ENCODE results near the gene ZBTB5.
"Not testable (repeated sequence)": the region's sequence is repeated elsewhere in the genome, so short reads cannot be mapped to it uniquely, and the experiment has no call there.

ZBTB5 gene

DNA sequence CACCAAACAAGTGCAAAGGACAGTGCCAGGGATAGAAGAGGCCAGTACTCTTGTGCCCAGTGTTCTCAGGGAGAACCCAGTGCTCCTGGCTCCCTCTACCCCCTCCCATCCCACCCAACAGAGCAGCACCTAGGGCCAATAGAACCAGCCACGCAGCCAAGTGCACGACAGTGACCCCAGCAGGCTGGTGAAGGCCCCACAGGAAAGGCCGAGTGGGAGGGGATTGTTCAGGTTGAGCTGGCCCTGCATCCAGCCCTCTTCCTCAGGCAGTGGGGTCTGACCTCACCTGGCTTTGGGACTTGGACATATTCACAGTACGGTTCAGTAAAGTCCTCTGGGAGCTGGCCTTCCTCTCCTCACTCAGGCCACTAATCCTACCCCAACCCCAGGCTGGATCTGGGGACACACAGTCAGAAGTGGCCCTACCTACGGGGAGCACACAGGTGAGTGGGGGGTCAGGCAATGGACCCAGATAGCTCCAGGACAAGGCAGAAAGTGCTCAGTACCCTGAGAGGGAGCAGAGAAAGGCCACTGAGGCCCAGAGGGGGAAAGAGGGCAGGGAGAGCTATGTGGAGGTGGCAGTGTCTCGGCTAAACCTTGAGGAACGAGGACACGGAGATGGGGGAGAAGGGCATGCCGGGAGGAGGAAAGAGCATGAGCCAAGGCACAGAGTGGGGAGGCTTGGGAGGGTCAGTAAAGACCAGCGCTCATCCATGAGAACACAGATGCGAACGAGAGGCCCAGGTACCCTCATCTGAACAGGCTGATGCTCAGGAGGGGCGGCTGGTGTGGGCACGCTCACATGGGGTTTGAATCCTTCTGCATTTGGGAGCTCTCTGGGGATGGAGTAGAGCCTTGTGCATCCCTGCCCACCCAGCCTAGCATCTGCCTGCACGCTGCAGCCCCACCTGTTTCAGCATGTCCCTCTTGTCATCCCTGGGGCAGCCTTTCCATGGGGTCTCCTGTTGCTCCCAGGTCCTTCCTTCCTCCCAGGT lies 46.1 kb upstream of the ZBTB5 start:
- H3K79me2 ChIP-seq (ENCODE audit: insufficient read depth, low read length): no peaks in the 10 kb centered on the region
- no peaks in the 10 kb centered on the region for H3K27me3 ChIP-seq (ENCODE audit: insufficient read depth, low read length, poor library complexity)
- no peak overlapping the region for H3K4me2 ChIP-seq (ENCODE audit: insufficient read depth, low read length)
- no peaks in the 10 kb centered on the region for H4K20me1 ChIP-seq (ENCODE audit: insufficient read depth, low read length)
- H3K27ac ChIP-seq (ENCODE audit: low read length): no peak overlapping the region
- peak; percentile 16; the same call in 1 of the 3 replicates for ATAC-seq (ENCODE audit: insufficient read depth, low read depth)
- TF ChIP-seq, protein P1, sequence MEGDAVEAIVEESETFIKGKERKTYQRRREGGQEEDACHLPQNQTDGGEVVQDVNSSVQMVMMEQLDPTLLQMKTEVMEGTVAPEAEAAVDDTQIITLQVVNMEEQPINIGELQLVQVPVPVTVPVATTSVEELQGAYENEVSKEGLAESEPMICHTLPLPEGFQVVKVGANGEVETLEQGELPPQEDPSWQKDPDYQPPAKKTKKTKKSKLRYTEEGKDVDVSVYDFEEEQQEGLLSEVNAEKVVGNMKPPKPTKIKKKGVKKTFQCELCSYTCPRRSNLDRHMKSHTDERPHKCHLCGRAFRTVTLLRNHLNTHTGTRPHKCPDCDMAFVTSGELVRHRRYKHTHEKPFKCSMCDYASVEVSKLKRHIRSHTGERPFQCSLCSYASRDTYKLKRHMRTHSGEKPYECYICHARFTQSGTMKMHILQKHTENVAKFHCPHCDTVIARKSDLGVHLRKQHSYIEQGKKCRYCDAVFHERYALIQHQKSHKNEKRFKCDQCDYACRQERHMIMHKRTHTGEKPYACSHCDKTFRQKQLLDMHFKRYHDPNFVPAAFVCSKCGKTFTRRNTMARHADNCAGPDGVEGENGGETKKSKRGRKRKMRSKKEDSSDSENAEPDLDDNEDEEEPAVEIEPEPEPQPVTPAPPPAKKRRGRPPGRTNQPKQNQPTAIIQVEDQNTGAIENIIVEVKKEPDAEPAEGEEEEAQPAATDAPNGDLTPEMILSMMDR (IDR thresholded peaks at IDR 0.05; ENCODE audit: borderline replicate concordance, extremely low read depth, low read length, poor library complexity, severe bottlenecking): peak; percentile 24
- no peak for TF ChIP-seq EZH2 (IDR thresholded peaks at IDR 0.05; ENCODE audit: borderline replicate concordance, low read depth, low read length, severe bottlenecking)
- no peak overlapping the region for H2AFZ ChIP-seq (ENCODE audit: low read depth, low read length)
- H3K9ac ChIP-seq (ENCODE audit: low read depth, low read length): no peak overlapping the region
- DNase-seq: no peak
- H3K36me3 ChIP-seq (ENCODE audit: insufficient read depth, low read length): peaks cover 28% of the 10 kb centered on the region
- H3K4me3 ChIP-seq (ENCODE audit: low read depth in 1 of 2, low read length in 2 of 2): no peak overlapping the region
- H3K9me3 ChIP-seq (ENCODE audit: insufficient read depth, low read length, severe bottlenecking): no peaks in the 10 kb centered on the region
- H3K4me1 ChIP-seq (ENCODE audit: insufficient read depth, low read length): no peaks in the 10 kb centered on the region

DNA sequence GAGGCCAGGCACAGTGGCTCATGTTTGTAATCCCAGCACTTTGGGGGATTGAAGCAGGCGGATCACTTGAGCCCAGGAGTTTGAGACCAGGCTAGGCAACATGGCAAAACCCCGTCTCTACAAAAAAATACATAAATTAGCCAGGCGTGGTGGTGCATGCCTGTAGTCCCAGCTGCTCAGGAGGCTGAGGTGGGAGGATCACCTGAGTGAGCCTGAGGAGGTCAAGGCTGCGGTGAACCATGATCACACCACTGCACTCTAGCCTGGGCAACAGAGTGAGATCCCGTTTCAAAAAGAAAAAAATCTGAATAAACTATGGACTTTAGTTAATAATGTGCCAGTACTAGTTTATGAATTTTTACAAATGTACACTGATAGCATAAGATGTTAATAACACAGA lies 44.8 kb upstream of the ZBTB5 start:
- H3K9me3 ChIP-seq (ENCODE audit: insufficient read depth, low read length, severe bottlenecking); H3K79me2 ChIP-seq (ENCODE audit: insufficient read depth, low read length); H3K27ac ChIP-seq (ENCODE audit: low read length); H3K4me2 ChIP-seq (ENCODE audit: insufficient read depth, low read length); ATAC-seq (ENCODE audit: insufficient read depth, low read depth); H3K9ac ChIP-seq (ENCODE audit: low read depth, low read length); H2AFZ ChIP-seq (ENCODE audit: low read depth, low read length); H3K4me3 ChIP-seq (ENCODE audit: low read depth in 1 of 2, low read length in 2 of 2); H3K27me3 ChIP-seq (ENCODE audit: insufficient read depth, low read length, poor library complexity); H4K20me1 ChIP-seq (ENCODE audit: insufficient read depth, low read length); DNase-seq; H3K4me1 ChIP-seq (ENCODE audit: insufficient read depth, low read length): not testable (repeated sequence)
- H3K36me3 ChIP-seq (ENCODE audit: insufficient read depth, low read length): peaks cover 30% of the 10 kb centered on the region

DNA sequence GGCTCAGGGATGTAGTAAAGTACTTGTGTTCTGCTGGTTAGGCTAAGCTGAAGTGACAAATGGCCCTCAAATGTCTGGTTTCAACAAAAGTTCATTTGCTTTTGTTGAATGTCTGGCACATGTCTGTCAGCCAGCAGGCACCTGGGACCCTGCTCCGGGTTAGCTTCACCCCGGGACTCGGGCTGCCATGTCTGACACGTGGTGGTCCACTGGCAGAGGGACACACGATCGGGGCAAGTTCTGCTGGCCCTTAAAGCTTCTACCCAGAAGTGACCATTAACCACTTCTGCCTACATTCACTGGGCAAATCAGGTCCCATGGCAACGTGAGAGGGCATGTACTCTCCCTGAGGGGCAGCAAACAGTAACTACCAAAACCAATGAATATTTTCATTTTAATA lies 44.3 kb upstream of the ZBTB5 start:
- H4K20me1 ChIP-seq (ENCODE audit: insufficient read depth, low read length): no peaks in the 10 kb centered on the region
- no peak for TF ChIP-seq EZH2 (IDR thresholded peaks at IDR 0.05; ENCODE audit: borderline replicate concordance, low read depth, low read length, severe bottlenecking)
- TF ChIP-seq, protein P1 (IDR thresholded peaks at IDR 0.05; ENCODE audit: borderline replicate concordance, extremely low read depth, low read length, poor library complexity, severe bottlenecking): no peak
- DNase-seq (no peak), ATAC-seq (ENCODE audit: insufficient read depth, low read depth) (no peak)
- H3K9me3 ChIP-seq (ENCODE audit: insufficient read depth, low read length, severe bottlenecking): no peaks in the 10 kb centered on the region
- H3K4me3 ChIP-seq (ENCODE audit: low read depth in 1 of 2, low read length in 2 of 2): no peak overlapping the region
- no peak overlapping the region for H3K27ac ChIP-seq (ENCODE audit: low read length)
- no peaks in the 10 kb centered on the region for H3K79me2 ChIP-seq (ENCODE audit: insufficient read depth, low read length)
- H2AFZ ChIP-seq (ENCODE audit: low read depth, low read length): no peak overlapping the region
- H3K9ac ChIP-seq (ENCODE audit: low read depth, low read length): no peak overlapping the region
- no peaks in the 10 kb centered on the region for H3K27me3 ChIP-seq (ENCODE audit: insufficient read depth, low read length, poor library complexity)
- peaks cover 34% of the 10 kb centered on the region for H3K36me3 ChIP-seq (ENCODE audit: insufficient read depth, low read length)
- no peaks in the 10 kb centered on the region for H3K4me1 ChIP-seq (ENCODE audit: insufficient read depth, low read length)
- no peak overlapping the region for H3K4me2 ChIP-seq (ENCODE audit: insufficient read depth, low read length)

DNA sequence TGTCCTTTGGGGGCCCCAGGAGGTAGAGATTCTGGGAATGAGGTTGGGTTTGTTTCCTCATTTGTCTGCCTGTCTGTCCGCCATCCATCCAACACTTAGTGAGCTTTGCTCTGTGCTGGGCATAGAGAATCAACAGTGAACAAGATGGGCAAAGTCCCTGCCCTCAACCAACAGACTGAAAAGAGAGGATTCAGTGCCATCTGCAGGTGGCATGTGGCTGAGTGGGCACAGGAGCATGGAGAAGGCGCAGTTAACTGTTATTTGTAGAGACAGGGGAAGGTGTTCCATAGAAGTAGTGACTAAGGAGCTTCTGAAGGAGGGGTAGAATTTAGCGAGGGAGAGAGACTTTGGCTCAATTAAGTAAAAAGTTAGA lies 43.6 kb upstream of the ZBTB5 start:
- ATAC-seq (ENCODE audit: insufficient read depth, low read depth) (peak; percentile 41; the same call in 2 of the 3 replicates), DNase-seq (no peak)
- Histone ChIP-seq H3K9me3 (ENCODE audit: insufficient read depth, low read length, severe bottlenecking) (no peaks in the 10 kb centered on the region), H4K20me1 (ENCODE audit: insufficient read depth, low read length) (no peaks in the 10 kb centered on the region), H3K79me2 (ENCODE audit: insufficient read depth, low read length) (no peaks in the 10 kb centered on the region), H3K9ac (ENCODE audit: low read depth, low read length) (no peak overlapping the region), H3K27me3 (ENCODE audit: insufficient read depth, low read length, poor library complexity) (no peaks in the 10 kb centered on the region), H2AFZ (ENCODE audit: low read depth, low read length) (no peak overlapping the region), H3K36me3 (ENCODE audit: insufficient read depth, low read length) (peaks cover 41% of the 10 kb centered on the region), H3K4me2 (ENCODE audit: insufficient read depth, low read length) (no peak overlapping the region), H3K4me1 (ENCODE audit: insufficient read depth, low read length) (no peaks in the 10 kb centered on the region), H3K4me3 (ENCODE audit: low read depth in 1 of 2, low read length in 2 of 2) (no peak overlapping the region), H3K27ac (ENCODE audit: low read length) (no peak overlapping the region)
- TF ChIP-seq, protein P1 (IDR thresholded peaks at IDR 0.05; ENCODE audit: borderline replicate concordance, extremely low read depth, low read length, poor library complexity, severe bottlenecking): peak; percentile 55
- no peak for TF ChIP-seq EZH2 (IDR thresholded peaks at IDR 0.05; ENCODE audit: borderline replicate concordance, low read depth, low read length, severe bottlenecking)

Data from DND-41 (cell line).